Mucosa of descending colon (tissue), 3 donors: ENCODE data around the gene FBXL20. TPM values are rescaled to one million over a fixed set of nuclear protein-coding genes. Genes with fewer than 3 reads are reported as not detected.
A peak's percentile ranks its signal among the peaks of the same experiment; 100 is the strongest.

Experiments
- ATAC-seq: fragments of 200-7000 bp; cut with Tn5 transposase; one replicate; pipeline ENCODE4 v1.9.1; 2020; ENCODE audit warnings: mild to moderate bottlenecking, moderate library complexity
- DNase-seq, 3 donors: peaks; one replicate each; pipeline ENCODE4 v3.0.0-alpha.2; 2020
- H3K36me3 ChIP-seq: fragments of 200-600 bp; one replicate; pipeline ENCODE4 v1.8.0; 2021; ENCODE audit warnings: low read depth, mild to moderate bottlenecking
- H3K4me1 ChIP-seq: fragments of 200-600 bp; one replicate; pipeline ENCODE4 v1.8.0; 2021; ENCODE audit warnings: low read depth, mild to moderate bottlenecking
- H3K4me3 ChIP-seq: fragments of 200-600 bp; one replicate; pipeline ENCODE4 v1.8.0; 2021; ENCODE audit warnings: mild to moderate bottlenecking
- H3K9me3 ChIP-seq: fragments of 200-600 bp; one replicate; pipeline ENCODE4 v1.8.0; 2021; ENCODE audit warnings: mild to moderate bottlenecking
- CTCF ChIP-seq: fragments of 200-600 bp; IDR thresholded peaks from one replicate; pipeline ENCODE4 v1.8.0; 2022; ENCODE audit warnings: antibody characterized with exemption, mild to moderate bottlenecking
- intact Hi-C, 2 donors: fragments of 100-400 bp; cut with DNase I in 1 of 2; cut with micrococcal nuclease in 1 of 2; formaldehyde crosslinking; loops; one replicate each; pipeline versions ENCODE4 v1.11.0 to v1.11.1; 2022; cut with DNase I, micrococcal nuclease
- total RNA-seq, 3 donors: library from RNA; stranded (reverse); fragmentation: NEBNext Ultra II Directional in 2 of 3; extraction: Animal tissue kit (Norgen Biotek cat#: 25700) in 2 of 3; gene quantifications; one replicate each; pipeline versions ENCODE4 v1.2.1 to v1.2.4, GENCODE V29; 2021 to 2023
- donor health status: DM: no; HTN: no; CAD: no; lungs with moderate emphysema.
- donor health status: DM: no; HTN: no; CAD: no.
- donor health status: DM: no; HTN: yes; CAD: no.

Gene FBXL20
- total RNA-seq, 3 donors from 2014 or later, result 16.6 to 29.2 (median 28.9) TPM

GRCh38 chr17:39237586-39237985, 163.8 kb downstream of the FBXL20 start:
- Histone ChIP-seq H3K36me3 (no peaks in the 10 kb centered on the region), H3K9me3 (no peaks in the 10 kb centered on the region), H3K4me3 (no peak overlapping the region), H3K4me1 (peaks cover 10% of the 10 kb centered on the region)
- TF ChIP-seq CTCF, result no peak
- intact Hi-C loops, result no loop called here
- DNase-seq, result peak in 1 of 3 donors; percentile 24
- ATAC-seq, result no peak

GRCh38 chr17:39236981-39237441, 164.4 kb downstream of the FBXL20 start:
- no peak for TF ChIP-seq CTCF
- DNase-seq (no peak), ATAC-seq (no peak)
- Histone ChIP-seq H3K36me3 (no peaks in the 10 kb centered on the region), H3K4me3 (no peak overlapping the region), H3K9me3 (no peaks in the 10 kb centered on the region), H3K4me1 (peaks cover 10% of the 10 kb centered on the region)
- intact Hi-C loops, result no loop called here

GRCh38 chr17:39236450-39236927, 164.9 kb downstream of the FBXL20 start:
- Histone ChIP-seq H3K4me3 (no peak overlapping the region), H3K4me1 (peaks cover 10% of the 10 kb centered on the region), H3K9me3 (no peaks in the 10 kb centered on the region), H3K36me3 (no peaks in the 10 kb centered on the region)
- no peak for ATAC-seq
- no peak for TF ChIP-seq CTCF
- no peak for DNase-seq
- intact Hi-C loops, result no loop called here

GRCh38 chr17:39235555-39236449, 165.6 kb downstream of the FBXL20 start:
- ATAC-seq (peak; percentile 72), DNase-seq (peak in 1 of 3 donors; percentile 35)
- Histone ChIP-seq H3K36me3 (no peaks in the 10 kb centered on the region), H3K9me3 (no peaks in the 10 kb centered on the region), H3K4me3 (no peak overlapping the region), H3K4me1 (peaks cover 10% of the 10 kb centered on the region)
- TF ChIP-seq CTCF, result no peak
- intact Hi-C loops, result no loop called here

GRCh38 chr17:39231591-39232551, 169.6 kb downstream of the FBXL20 start:
- Histone ChIP-seq H3K36me3 (no peaks in the 10 kb centered on the region), H3K4me1 (no peaks in the 10 kb centered on the region), H3K9me3 (no peaks in the 10 kb centered on the region), H3K4me3 (no peak overlapping the region)
- intact Hi-C loops, result no loop called here
- ATAC-seq, result peak; percentile 73
- peak; percentile 47 for TF ChIP-seq CTCF
- DNase-seq, result peak in 2 of 3 donors; percentile 45 to 59
